Neural progenitor cell (in vitro differentiated cells): ENCODE data around the gene CTRL. TPM values are rescaled to one million over a fixed set of nuclear protein-coding genes. Genes with fewer than 3 reads are reported as not detected.

Source experiments
- DNase-seq: peaks from one replicate; pipeline ENCODE4 v3.0.0-alpha.2; 2016; ENCODE audit warnings: low spot score
- H2AFZ ChIP-seq: fragments of 200-600 bp; sonication (generic); replicated peaks from 2 replicates; pipeline ENCODE4 v1.6.1; 2016; ENCODE audit warnings: antibody characterized with exemption
- H3F3A ChIP-seq: fragments of 200-600 bp; sonication (generic); 2 replicates; pipeline ENCODE4 v1.6.1; 2016; ENCODE audit warnings: antibody characterized with exemption, low read depth
- H3K27ac ChIP-seq: fragments of 200-600 bp; sonication (generic); 2 replicates; pipeline ENCODE4 v1.5.1; 2016; ENCODE audit warnings: mild to moderate bottlenecking
- H3K27me3 ChIP-seq: fragments of 200-600 bp; sonication (generic); 2 replicates; pipeline ENCODE4 v1.6.1; 2016; ENCODE audit warnings: mild to moderate bottlenecking, moderate library complexity
- H3K36me3 ChIP-seq: fragments of 200-600 bp; sonication (generic); 2 replicates; pipeline ENCODE4 v1.5.1; 2016
- H3K4me1 ChIP-seq: fragments of 200-600 bp; sonication (generic); 2 replicates; pipeline ENCODE4 v1.6.1; 2016; ENCODE audit warnings: mixed run types
- H3K4me2 ChIP-seq: fragments of 200-600 bp; sonication (generic); 2 replicates; pipeline ENCODE4 v1.6.1; 2016
- H3K4me3 ChIP-seq: fragments of 200-600 bp; sonication (generic); 2 replicates; pipeline ENCODE4 v1.5.1; 2016
- H3K79me2 ChIP-seq: fragments of 200-600 bp; sonication (generic); 2 replicates; pipeline ENCODE4 v1.6.1; 2016; ENCODE audit warnings: low read depth
- H3K9ac ChIP-seq: fragments of 200-600 bp; sonication (generic); 2 replicates; pipeline ENCODE4 v1.6.1; 2016
- H3K9me3 ChIP-seq: fragments of 200-600 bp; sonication (generic); 2 replicates; pipeline ENCODE4 v1.5.1; 2016; ENCODE audit warnings: low read depth
- H4K20me1 ChIP-seq: fragments of 200-600 bp; sonication (generic); 2 replicates; pipeline ENCODE4 v1.6.1; 2016; ENCODE audit warnings: low read depth
- H3K27ac Mint-ChIP-seq: 3 replicates; pipeline ENCODE4 v1.8.0; 2021; ENCODE audit warnings: mixed read lengths
- H3K27me3 Mint-ChIP-seq: 2 replicates; pipeline ENCODE4 v1.8.0; 2022; ENCODE audit warnings: low read depth, mild to moderate bottlenecking, inconsistent platforms, moderate library complexity, mixed read lengths; ENCODE audit not compliant: insufficient read depth
- H3K36me3 Mint-ChIP-seq: 3 replicates; pipeline ENCODE4 v1.8.0; 2021; ENCODE audit warnings: mixed read lengths
- H3K4me1 Mint-ChIP-seq: 3 replicates; pipeline ENCODE4 v1.8.0; 2021; ENCODE audit warnings: mixed read lengths
- H3K4me3 Mint-ChIP-seq: 3 replicates; pipeline ENCODE4 v1.8.0; 2021; ENCODE audit warnings: mild to moderate bottlenecking, moderate library complexity, mixed read lengths
- H3K9me3 Mint-ChIP-seq: 3 replicates; pipeline ENCODE4 v1.8.0; 2020; ENCODE audit warnings: mixed read lengths
- CTCF ChIP-seq: fragments of 200-600 bp; sonication (generic); IDR thresholded peaks from 2 replicates; pipeline ENCODE4 v1.5.1; 2017; ENCODE audit warnings: antibody characterized with exemption, mild to moderate bottlenecking
- EZH2 ChIP-seq: fragments of 200-600 bp; sonication (generic); IDR thresholded peaks from 2 replicates; pipeline ENCODE4 v1.6.1; 2017; ENCODE audit warnings: antibody characterized with exemption, mild to moderate bottlenecking, moderate library complexity
- EZH2phosphoT487 ChIP-seq: fragments of 200-600 bp; sonication (generic); IDR thresholded peaks from 2 replicates; pipeline ENCODE4 v1.6.1; 2017; ENCODE audit warnings: antibody characterized with exemption
- total RNA-seq: library from RNA; depleted of rRNA; stranded (reverse); fragments of >200 nt; gene quantifications from 2 replicates; pipeline ENCODE4 v1.2.3, GENCODE V29; 2015; ENCODE audit warnings: low replicate concordance

Gene CTRL
- total RNA-seq, 1 donor from 2014 or later = 0.45 TPM

- Histone ChIP-seq H3F3A (peaks cover 24% of the 10 kb centered on the region), H3K27me3 (peaks cover 20% of the 10 kb centered on the region), H3K9me3 (no peaks in the 10 kb centered on the region), H3K9ac (no peak overlapping the region), H3K36me3 (no peaks in the 10 kb centered on the region), H4K20me1 (peaks cover 5% of the 10 kb centered on the region), H3K4me1 (peaks cover 14% of the 10 kb centered on the region), H3K27ac (no peak overlapping the region), H2AFZ (no peak overlapping the region), H3K4me2 (peak overlapping the region; percentile 86), H3K79me2 (no peaks in the 10 kb centered on the region), H3K4me3 (no peak overlapping the region)
- no peak for TF ChIP-seq CTCF
- no peak for TF ChIP-seq EZH2
- TF ChIP-seq EZH2phosphoT487 = no peak
- no peak overlapping the region for H3K27ac Mint-ChIP-seq
- no peaks in the 10 kb centered on the region for H3K36me3 Mint-ChIP-seq
- peaks cover 17% of the 10 kb centered on the region for H3K27me3 Mint-ChIP-seq
- peaks cover 18% of the 10 kb centered on the region for H3K4me1 Mint-ChIP-seq
- no peak for DNase-seq
- H3K4me3 Mint-ChIP-seq = no peak overlapping the region
- no peaks in the 10 kb centered on the region for H3K9me3 Mint-ChIP-seq
Measured at GRCh38 chr16:67965668-67966548, 34.2 kb upstream of the CTRL start.

GRCh38 chr16:67964477-67965131 is 32.9 kb upstream of the CTRL start:
- no peak overlapping the region for H3K4me3 Mint-ChIP-seq
- DNase-seq = no peak
- Histone ChIP-seq H3K27ac (no peak overlapping the region), H3K79me2 (no peaks in the 10 kb centered on the region), H3K4me2 (no peak overlapping the region), H3K9me3 (no peaks in the 10 kb centered on the region), H4K20me1 (peaks cover 5% of the 10 kb centered on the region), H3K36me3 (no peaks in the 10 kb centered on the region), H3F3A (peaks cover 21% of the 10 kb centered on the region), H3K9ac (no peak overlapping the region), H3K27me3 (peaks cover 20% of the 10 kb centered on the region), H3K4me3 (no peak overlapping the region), H3K4me1 (peaks cover 14% of the 10 kb centered on the region), H2AFZ (no peak overlapping the region)
- no peaks in the 10 kb centered on the region for H3K36me3 Mint-ChIP-seq
- H3K27me3 Mint-ChIP-seq = peaks cover 14% of the 10 kb centered on the region
- peaks cover 15% of the 10 kb centered on the region for H3K4me1 Mint-ChIP-seq
- TF ChIP-seq EZH2phosphoT487 (no peak), EZH2 (no peak), CTCF (no peak)
- no peak overlapping the region for H3K27ac Mint-ChIP-seq
- no peaks in the 10 kb centered on the region for H3K9me3 Mint-ChIP-seq

GRCh38 chr16:67963662-67964321 is 32.1 kb upstream of the CTRL start:
- peaks cover 11% of the 10 kb centered on the region for H3K4me1 Mint-ChIP-seq
- peaks cover 19% of the 10 kb centered on the region for H3F3A ChIP-seq
- H3K27ac Mint-ChIP-seq = no peak overlapping the region
- no peaks in the 10 kb centered on the region for H3K36me3 Mint-ChIP-seq
- H3K27me3 ChIP-seq = peaks cover 17% of the 10 kb centered on the region
- H3K27me3 Mint-ChIP-seq = peaks cover 8% of the 10 kb centered on the region
- no peak overlapping the region for H3K4me2 ChIP-seq
- no peak overlapping the region for H3K4me3 ChIP-seq
- no peak overlapping the region for H3K27ac ChIP-seq
- H3K9me3 Mint-ChIP-seq = no peaks in the 10 kb centered on the region
- H4K20me1 ChIP-seq = peaks cover 5% of the 10 kb centered on the region
- H3K4me1 ChIP-seq = peaks cover 14% of the 10 kb centered on the region
- H3K36me3 ChIP-seq = no peaks in the 10 kb centered on the region
- no peak overlapping the region for H3K9ac ChIP-seq
- no peaks in the 10 kb centered on the region for H3K9me3 ChIP-seq
- H2AFZ ChIP-seq = no peak overlapping the region
- no peak for DNase-seq
- no peak overlapping the region for H3K4me3 Mint-ChIP-seq
- TF ChIP-seq CTCF (no peak), EZH2phosphoT487 (no peak), EZH2 (no peak)
- H3K79me2 ChIP-seq = no peaks in the 10 kb centered on the region
